AG04450 (cell line): Measurements from ENCODE around the gene MAP2K5. TPM values are rescaled to one million over a fixed set of nuclear protein-coding genes. Genes with fewer than 3 reads are reported as not detected.

Experiments
- CTCF ChIA-PET: fragments of 300-600, 350-600 bp; formaldehyde crosslinking; extraction: SDS; loops from one replicate; lab custom pipeline; 2022; ENCODE audit warnings: antibody characterized with exemption, inconsistent platforms; lab: Charles Lee
- POLR2A ChIA-PET: fragments of 350-600 bp; formaldehyde crosslinking; extraction: SDS; loops from one replicate; lab custom pipeline; 2021; ENCODE audit warnings: antibody characterized with exemption, inconsistent platforms; lab: Yijun Ruan, JAX
- DNase-seq: peaks from one replicate; pipeline ENCODE4 v3.0.0-alpha.2; 2011; ENCODE audit warnings: low read depth, low spot score
- H3K27ac ChIP-seq: one replicate; pipeline ENCODE4 v1.5.1; 2012; ENCODE audit warnings: low read depth, low read length, control low read depth
- H3K27me3 ChIP-seq: one replicate; pipeline ENCODE4 v1.6.0; 2012; ENCODE audit warnings: low read length; ENCODE audit not compliant: control insufficient read depth, insufficient read depth
- H3K4me3 ChIP-seq: 2 replicates; pipeline ENCODE4 v1.5.1; 2011; ENCODE audit warnings: mild to moderate bottlenecking, low read depth, low read length, control low read depth
- H3K9me3 ChIP-seq: 2 replicates; pipeline ENCODE4 v1.5.1; 2012; ENCODE audit warnings: low read length; ENCODE audit not compliant: control insufficient read depth, insufficient read depth
- CTCF ChIP-seq: IDR thresholded peaks from 2 replicates; pipeline ENCODE4 v1.5.1; 2011; ENCODE audit warnings: low read depth, low read length, control low read depth, inconsistent platforms
- polyA plus RNA-seq: library from polyadenylated mRNA; depleted of rRNA; stranded (reverse); fragments of >200 nt; gene quantifications from 2 replicates; pipeline ENCODE4 v1.2.3, GENCODE V29; 2011

MAP2K5 gene
- polyA plus RNA-seq, 1 experiment: 5.4 TPM

- ChIA-PET CTCF (no interaction called here), POLR2A (no interaction called here)
- no peak for DNase-seq
- no peak for TF ChIP-seq CTCF
- Histone ChIP-seq H3K4me3 (no peak overlapping the region), H3K27me3 (peaks cover 92% of the 10 kb centered on the region), H3K9me3 (peaks cover 10% of the 10 kb centered on the region; the same call in 1 of the 2 replicates), H3K27ac (no peak overlapping the region)
Measured at GRCh38 chr15:67828969-67829646, 286.6 kb downstream of the MAP2K5 start.

GRCh38 chr15:67829647-67830504 is 287.4 kb downstream of the MAP2K5 start:
- peaks cover 92% of the 10 kb centered on the region for H3K27me3 ChIP-seq
- no peak for DNase-seq
- no peak for TF ChIP-seq CTCF
- no peak overlapping the region for H3K27ac ChIP-seq
- peaks cover 13% of the 10 kb centered on the region; the same call in 1 of the 2 replicates for H3K9me3 ChIP-seq
- POLR2A ChIA-PET: no interaction called here
- CTCF ChIA-PET: interaction anchor here (2.2 kb wide), 1 partner anchor 373 kb away, joined by 7 read pairs; no protein-coding TSS in a partner anchor
- H3K4me3 ChIP-seq: no peak overlapping the region

GRCh38 chr15:67831363-67831762 is 288.9 kb downstream of the MAP2K5 start:
- Histone ChIP-seq H3K27me3 (peaks cover 91% of the 10 kb centered on the region), H3K4me3 (no peak overlapping the region), H3K27ac (no peak overlapping the region), H3K9me3 (peaks cover 10% of the 10 kb centered on the region; the same call in 1 of the 2 replicates)
- no peak for DNase-seq
- no peak for TF ChIP-seq CTCF
- CTCF ChIA-PET: interaction anchor here (1.2 to 2.2 kb wide), 3 partner anchors 309 to 374 kb away, joined by 4 to 7 read pairs (median 6); no protein-coding TSS in a partner anchor
- POLR2A ChIA-PET: interaction anchor here (0.6 kb wide), 1 partner anchor 552 kb away, joined by 6 read pairs; no protein-coding TSS in a partner anchor

DNA sequence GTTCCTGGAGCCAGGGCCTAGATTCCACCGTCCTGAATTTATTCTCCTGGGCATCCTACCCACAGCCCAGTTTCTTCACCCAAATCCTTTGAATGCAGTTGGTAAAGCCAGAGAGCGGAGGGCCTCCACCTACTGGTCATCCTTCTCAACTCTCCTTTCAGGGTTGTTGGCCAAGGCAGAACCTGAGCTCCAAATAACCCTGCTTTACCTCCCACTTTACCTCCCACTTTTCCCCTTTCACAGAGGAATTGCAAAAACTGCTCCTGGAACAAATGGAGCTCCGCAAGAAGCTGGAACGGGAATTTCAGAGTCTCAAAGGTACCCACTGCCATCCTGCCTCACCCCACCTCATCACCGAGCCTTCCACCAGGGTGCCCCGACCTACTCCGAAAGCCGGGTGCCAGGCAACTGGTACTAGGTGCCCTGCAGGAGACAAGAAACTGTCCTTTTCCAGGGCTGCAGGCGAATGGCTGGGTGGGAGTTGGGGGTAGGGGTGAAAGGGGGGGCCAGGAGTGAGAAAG is 289.6 kb downstream of the MAP2K5 start:
- POLR2A ChIA-PET: interaction anchor here (0.6 kb wide), 1 partner anchor 552 kb away, joined by 6 read pairs; no protein-coding TSS in a partner anchor
- peaks cover 86% of the 10 kb centered on the region for H3K27me3 ChIP-seq

More for the DNA sequence above, 289.6 kb downstream of the MAP2K5 start:
- CTCF ChIA-PET: interaction anchor here (0.6 to 2.2 kb wide), 8 partner anchors 308 to 375 kb away, joined by 3 to 14 read pairs (median 5); no protein-coding TSS in a partner anchor
- no peak overlapping the region for H3K27ac ChIP-seq
- peak; percentile 55 for TF ChIP-seq CTCF
- DNase-seq: no peak
- H3K9me3 ChIP-seq: peaks cover 9% of the 10 kb centered on the region; the same call in 1 of the 2 replicates
- H3K4me3 ChIP-seq: no peak overlapping the region
